Neural cell (in vitro differentiated cells): Measurements from ENCODE around the gene GSG1L. TPM values are rescaled to one million over a fixed set of nuclear protein-coding genes. Genes with fewer than 3 reads are reported as not detected.

Experiments used
- H2AFZ ChIP-seq: fragments of 200-600, 300-800 bp; sonication (generic), shearing (Covaris generic); 2 replicates; pipeline ENCODE4 v1.6.0; 2014; ENCODE audit warnings: low read depth, mild to moderate bottlenecking, antibody characterized with exemption, low read length, moderate library complexity
- H3F3A ChIP-seq: fragments of 200-600 bp; shearing (Covaris generic); 2 replicates; pipeline ENCODE4 v1.6.1; 2016; ENCODE audit warnings: mild to moderate bottlenecking, moderate library complexity, mixed read lengths, antibody characterized with exemption, low read length; ENCODE audit not compliant: insufficient read depth, poor library complexity, severe bottlenecking
- H3K27ac ChIP-seq: fragments of 200-600, 300-800 bp; sonication (generic), shearing (Covaris generic); 2 replicates; pipeline ENCODE4 v1.5.1; 2014; ENCODE audit warnings: mild to moderate bottlenecking, low read length, moderate library complexity
- H3K27me3 ChIP-seq: fragments of 300-800, 200-600 bp; sonication (generic), shearing (Covaris generic); 2 replicates; pipeline ENCODE4 v1.6.0; 2014; ENCODE audit warnings: mild to moderate bottlenecking, low read depth, low read length, moderate library complexity; ENCODE audit not compliant: insufficient read depth
- H3K36me3 ChIP-seq: fragments of 300-800, 200-600 bp; sonication (generic), shearing (Covaris generic); 2 replicates; pipeline ENCODE4 v1.5.1; 2014; ENCODE audit warnings: mild to moderate bottlenecking, antibody characterized with exemption, low read length, moderate library complexity; ENCODE audit not compliant: insufficient read depth
- H3K4me2 ChIP-seq: fragments of 300-800, 200-600 bp; sonication (generic), shearing (Covaris generic); 2 replicates; pipeline ENCODE4 v1.6.0; 2014; ENCODE audit warnings: mild to moderate bottlenecking, low read length
- H3K4me3 ChIP-seq: fragments of 300-800, 200-600 bp; sonication (generic), shearing (Covaris generic); 2 replicates; pipeline ENCODE4 v1.5.1; 2014; ENCODE audit warnings: mild to moderate bottlenecking, low read length, moderate library complexity
- H3K79me2 ChIP-seq: fragments of 200-600 bp; shearing (Covaris generic); replicated peaks from 2 replicates; pipeline ENCODE4 v1.6.0; 2014; ENCODE audit warnings: mild to moderate bottlenecking, low read length, moderate library complexity; ENCODE audit not compliant: insufficient read depth
- H3K9ac ChIP-seq: fragments of 300-800, 200-600 bp; sonication (generic), shearing (Covaris generic); 2 replicates; pipeline ENCODE4 v1.6.1; 2016; ENCODE audit warnings: mild to moderate bottlenecking, low read length, mixed read lengths
- H3K9me2 ChIP-seq: fragments of 200-600 bp; shearing (Covaris generic); 2 replicates; pipeline ENCODE4 v1.6.1; 2016; ENCODE audit warnings: mild to moderate bottlenecking, low read length, mixed read lengths; ENCODE audit not compliant: insufficient read depth
- H3K9me3 ChIP-seq: fragments of 200-600, 300-800 bp; sonication (generic), shearing (Covaris generic); 2 replicates; pipeline ENCODE4 v1.6.1; 2016; ENCODE audit warnings: mild to moderate bottlenecking, mixed run types, low read length, moderate library complexity, mixed read lengths
- H4K20me1 ChIP-seq: fragments of 200-600 bp; shearing (Covaris generic); 2 replicates; pipeline ENCODE4 v1.6.1; 2016; ENCODE audit warnings: mild to moderate bottlenecking, mixed run types; ENCODE audit not compliant: insufficient read depth
- CTCF ChIP-seq: fragments of 450-650 bp; IDR thresholded peaks from 2 replicates; pipeline ENCODE4 v1.5.1; 2014; ENCODE audit warnings: antibody characterized with exemption, mild to moderate bottlenecking, moderate library complexity; ENCODE audit not compliant: poor library complexity, severe bottlenecking
- EP300 ChIP-seq: fragments of 450-650 bp; conservative IDR thresholded peaks from 2 replicates; pipeline ENCODE4 v1.6.1; 2014; ENCODE audit warnings: antibody characterized with exemption, mild to moderate bottlenecking, moderate library complexity; ENCODE audit not compliant: poor library complexity, severe bottlenecking
- EZH2 ChIP-seq: fragments of 200-600, 300-800 bp; shearing (Covaris generic), sonication (generic); IDR thresholded peaks from 2 replicates; pipeline ENCODE4 v1.6.1; 2014; ENCODE audit warnings: antibody characterized with exemption, low read length, borderline replicate concordance, mild to moderate bottlenecking; ENCODE audit not compliant: insufficient read depth, poor library complexity, severe bottlenecking
- MXI1 ChIP-seq: fragments of 450-650 bp; conservative IDR thresholded peaks from 2 replicates; pipeline ENCODE4 v1.6.1; 2014; ENCODE audit warnings: antibody characterized with exemption, mild to moderate bottlenecking; ENCODE audit not compliant: poor library complexity, severe bottlenecking
- POLR2AphosphoS5 ChIP-seq: IDR thresholded peaks from 2 replicates; pipeline ENCODE4 v1.6.1; 2012
- RAD21 ChIP-seq: fragments of 450-650 bp; conservative IDR thresholded peaks from 2 replicates; pipeline ENCODE4 v1.6.1; 2014; ENCODE audit warnings: antibody characterized with exemption, mild to moderate bottlenecking, moderate library complexity
- REST ChIP-seq: IDR thresholded peaks from 2 replicates; pipeline ENCODE4 v1.6.1; 2012; ENCODE audit warnings: borderline replicate concordance
- SMC3 ChIP-seq: fragments of 450-650 bp; conservative IDR thresholded peaks from 2 replicates; pipeline ENCODE4 v1.6.1; 2014; ENCODE audit warnings: antibody characterized with exemption, mild to moderate bottlenecking, moderate library complexity; ENCODE audit not compliant: poor library complexity
- TAF1 ChIP-seq: IDR thresholded peaks from 2 replicates; pipeline ENCODE4 v1.6.1; 2012; ENCODE audit warnings: low read depth
- polyA plus RNA-seq: library from polyadenylated mRNA; depleted of rRNA; stranded (reverse); fragments of >200 nt; gene quantifications from 2 replicates; pipeline ENCODE4 v1.2.3, GENCODE V29; 2014

Gene GSG1L
- polyA plus RNA-seq, 1 donor from 2014 or later, result 0.85 TPM

GRCh38 chr16:27802664-27803439, 260.7 kb downstream of the GSG1L start:
- Histone ChIP-seq H3K4me2 (no peak overlapping the region), H4K20me1 (no peaks in the 10 kb centered on the region), H3K36me3 (no peaks in the 10 kb centered on the region)

More at GRCh38 chr16:27802664-27803439, 260.7 kb downstream of the GSG1L start:
- Histone ChIP-seq H3F3A (no peaks in the 10 kb centered on the region), H3K9me3 (no peaks in the 10 kb centered on the region), H2AFZ (no peak overlapping the region), H3K79me2 (no peaks in the 10 kb centered on the region), H3K4me3 (no peak overlapping the region), H3K27me3 (no peaks in the 10 kb centered on the region), H3K27ac (no peak overlapping the region), H3K9ac (no peak overlapping the region), H3K9me2 (no peaks in the 10 kb centered on the region)
- TF ChIP-seq TAF1 (no peak), RAD21 (no peak), EP300 (no peak), SMC3 (no peak), CTCF (no peak), POLR2AphosphoS5 (no peak), MXI1 (no peak), EZH2 (no peak), REST (no peak)
